ENCODE results near the gene VPS4A. TPM values are rescaled to one million over a fixed set of nuclear protein-coding genes. Genes with fewer than 3 reads are reported as not detected.

The VPS4A gene
- total and polyA plus RNA-seq, 8 donors, result 4.1 to 51.0 (median 31.0) TPM

DNA sequence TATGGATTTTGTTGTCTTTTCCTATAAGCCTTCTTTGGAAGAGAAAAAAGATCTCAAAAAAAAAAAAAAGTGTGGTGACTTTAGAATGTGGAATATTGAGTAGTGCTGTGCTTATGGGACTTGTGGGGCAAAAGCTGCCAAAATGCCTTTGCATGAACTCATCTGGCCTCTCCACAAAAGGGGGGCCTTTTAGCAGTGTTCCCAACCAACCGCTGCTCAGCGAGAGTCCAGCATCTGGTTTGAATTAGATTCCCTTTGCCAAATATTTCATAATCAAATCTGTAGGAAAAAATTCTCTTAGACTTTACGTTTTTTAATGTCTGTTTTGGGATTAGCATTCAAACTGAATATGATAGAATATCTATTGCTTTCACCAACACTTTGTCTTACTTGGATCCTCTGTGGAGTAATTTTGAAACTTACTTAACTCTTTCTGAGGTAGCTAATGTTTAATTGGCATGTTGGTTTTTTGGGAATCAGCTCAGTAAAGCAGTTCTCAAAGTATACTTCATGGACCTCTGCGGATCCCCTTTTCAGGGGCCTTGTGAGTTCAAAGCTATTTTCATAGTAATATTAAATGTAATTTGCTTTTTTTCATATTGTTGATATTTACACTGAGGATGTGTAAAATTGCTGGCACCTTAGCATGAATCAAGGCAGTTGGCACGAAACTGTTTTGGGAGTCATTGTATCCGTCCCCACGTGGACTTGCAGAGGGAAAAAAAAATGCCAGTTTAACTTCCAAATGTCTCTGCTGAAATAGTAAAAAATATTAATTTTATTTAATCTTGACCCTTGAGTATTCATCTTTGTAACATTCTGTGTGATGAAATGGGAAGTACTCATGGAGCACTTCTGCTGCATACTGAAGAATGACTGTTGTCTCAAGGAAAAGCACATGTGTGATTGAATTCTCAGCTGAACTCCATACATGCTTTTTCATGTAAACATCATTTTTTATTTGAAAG, 34.7 kb upstream of the VPS4A start:
- Histone ChIP-seq H3K27me3 (no peaks in the 10 kb centered on the region), H3K27ac (peak overlapping the region in 3 of 5 donors; percentile 47 to 57 (median 52)), H3K9me3 (no peaks in the 10 kb centered on the region), H3K4me1 (peaks cover 0 to 32% (median 16%) of the 10 kb centered on the region in 4 donors), H3K4me3 (no peak overlapping the region), H3K36me3 (peaks cover 0 to 26% (median 19%) of the 10 kb centered on the region in 4 donors)
- peak in 1 of 2 donors; percentile 88 for DNase-seq
- TF ChIP-seq POLR2AphosphoS5 (IDR thresholded peaks at IDR 0.05) (peak in 1 of 3 donors; percentile 55), POLR2A (IDR thresholded peaks at IDR 0.05) (no peak)
- intact Hi-C loops (cut with DNase I; ENCODE audit: low total_unique reads), result no loop called here
- WGBS, 5 donors, result 55 to 71% (median 64%) methylated on average over 7 of the region's 7 CpGs

DNA sequence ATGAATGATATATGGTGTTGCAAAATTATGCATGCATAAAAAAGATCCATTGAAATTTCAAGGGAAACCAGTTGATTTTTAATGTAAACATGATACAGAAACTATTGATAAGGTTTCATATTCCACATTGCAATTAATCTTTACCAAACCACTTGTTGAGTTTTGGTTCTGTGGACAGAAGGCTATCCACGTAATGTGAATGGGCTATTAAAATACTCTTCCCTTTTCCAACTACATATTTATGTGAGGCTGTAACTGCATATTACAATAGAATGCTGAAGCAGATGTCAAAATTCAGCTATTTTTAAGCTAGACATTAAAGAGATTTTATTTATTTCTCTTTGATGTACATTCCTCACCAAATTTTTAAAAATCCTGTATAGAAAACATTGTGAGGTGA, 33.7 kb upstream of the VPS4A start:
- Histone ChIP-seq H3K4me1 (peaks cover 0 to 32% (median 16%) of the 10 kb centered on the region in 4 donors), H3K4me3 (no peak overlapping the region), H3K9me3 (no peaks in the 10 kb centered on the region), H3K36me3 (peaks cover 0 to 16% (median 10%) of the 10 kb centered on the region in 4 donors), H3K27ac (peak overlapping the region in 1 of 5 donors; percentile 5), H3K27me3 (no peaks in the 10 kb centered on the region)
- no peak for DNase-seq
- intact Hi-C loops (cut with DNase I; ENCODE audit: low total_unique reads), result no loop called here
- 42 to 51% (median 50%) methylated on average over 1 of the region's 1 CpG for WGBS, 5 donors
- TF ChIP-seq POLR2AphosphoS5 (IDR thresholded peaks at IDR 0.05) (no peak), EP300 (IDR thresholded peaks at IDR 0.05) (no peak), CTCF (IDR thresholded peaks at IDR 0.05) (no peak), POLR2A (IDR thresholded peaks at IDR 0.05) (no peak)

DNA sequence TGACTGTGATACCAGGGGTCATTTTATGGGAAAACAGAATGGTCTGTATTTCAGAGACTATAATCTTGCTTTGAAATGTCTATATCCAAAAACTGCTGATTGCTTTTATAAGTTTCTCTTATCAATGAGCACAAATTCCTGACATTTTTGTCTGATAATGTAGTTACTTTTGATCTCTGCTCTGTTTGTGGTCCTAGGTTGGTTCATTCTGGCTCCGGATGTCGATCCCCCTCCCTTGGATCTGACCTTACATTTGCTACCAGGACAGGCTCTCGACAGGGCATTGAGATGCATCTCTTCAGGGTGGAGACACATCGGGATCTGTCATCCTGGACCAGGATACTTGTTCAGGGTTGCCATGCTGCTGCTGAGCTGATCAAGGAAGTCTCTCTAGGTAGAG, 27.3 kb upstream of the VPS4A start:
- H3K4me3 ChIP-seq, result no peak overlapping the region
- H3K9me3 ChIP-seq, result no peaks in the 10 kb centered on the region
- peaks cover 0 to 12% (median 8%) of the 10 kb centered on the region in 4 donors for H3K4me1 ChIP-seq
- 49 to 69% (median 57%) methylated on average over 4 of the region's 4 CpGs for WGBS, 5 donors
- peaks cover 5 to 39% (median 33%) of the 10 kb centered on the region in 4 donors for H3K36me3 ChIP-seq
- no peak for DNase-seq
- TF ChIP-seq POLR2A (IDR thresholded peaks at IDR 0.05) (no peak), POLR2AphosphoS5 (IDR thresholded peaks at IDR 0.05) (no peak), CTCF (IDR thresholded peaks at IDR 0.05) (no peak)
- H3K27me3 ChIP-seq, result no peaks in the 10 kb centered on the region
- intact Hi-C loops (cut with DNase I; ENCODE audit: low total_unique reads), result no loop called here
- no peak overlapping the region for H3K27ac ChIP-seq

- peaks cover 5 to 39% (median 33%) of the 10 kb centered on the region in 4 donors for H3K36me3 ChIP-seq
- H3K4me3 ChIP-seq, result no peak overlapping the region
- 88 to 94% (median 91%) methylated on average over 4 of the region's 4 CpGs for WGBS, 5 donors
- no peak for DNase-seq
- no peaks in the 10 kb centered on the region for H3K27me3 ChIP-seq
- H3K9me3 ChIP-seq, result no peaks in the 10 kb centered on the region
- intact Hi-C loops (cut with DNase I; ENCODE audit: low total_unique reads), result loop anchor here (5.0 kb wide), 1 partner anchor 133 kb away; no protein-coding TSS in a partner anchor
- H3K27ac ChIP-seq, result no peak overlapping the region
- TF ChIP-seq POLR2AphosphoS5 (IDR thresholded peaks at IDR 0.05), result no peak
- TF ChIP-seq CTCF (IDR thresholded peaks at IDR 0.05), result no peak
- TF ChIP-seq POLR2A (IDR thresholded peaks at IDR 0.05), result no peak
- TF ChIP-seq EP300 (IDR thresholded peaks at IDR 0.05), result no peak
- H3K4me1 ChIP-seq, result peaks cover 0 to 12% (median 8%) of the 10 kb centered on the region in 4 donors
Measured at GRCh38 chr16:69285240-69285639, 25.9 kb upstream of the VPS4A start.

Measured in stomach (tissue), 9 donors.